MM.1S (cell line): ENCODE measurements around the gene TAS2R41.

Source experiments
- DNase-seq: peaks from one replicate; pipeline ENCODE4 v3.0.0-alpha.2; 2015
- H2AFZ ChIP-seq: fragments of 300-600 bp; sonication (generic); 2 replicates; pipeline ENCODE4 v1.6.0; 2016; ENCODE audit warnings: antibody characterized with exemption, low read length
- H3F3A ChIP-seq: fragments of 300-600 bp; sonication (generic); 2 replicates; pipeline ENCODE4 v1.6.1; 2016; ENCODE audit warnings: mild to moderate bottlenecking, antibody characterized with exemption, low read length, moderate library complexity, mixed read lengths; ENCODE audit not compliant: insufficient read depth
- H3K27ac ChIP-seq: fragments of 300-600 bp; sonication (generic); 2 replicates; pipeline ENCODE4 v1.5.1; 2016; ENCODE audit warnings: mild to moderate bottlenecking, low read length
- H3K27me3 ChIP-seq: fragments of 300-600 bp; sonication (generic); replicated peaks from 2 replicates; pipeline ENCODE4 v1.6.0; 2016; ENCODE audit warnings: low read length; ENCODE audit not compliant: insufficient read depth
- H3K36me3 ChIP-seq: fragments of 300-600 bp; sonication (generic); replicated peaks from 2 replicates; pipeline ENCODE4 v1.6.1; 2016; ENCODE audit warnings: mild to moderate bottlenecking, low read length, mixed read lengths; ENCODE audit not compliant: insufficient read depth
- H3K4me1 ChIP-seq: fragments of 300-600 bp; sonication (generic); 2 replicates; pipeline ENCODE4 v1.6.1; 2016; ENCODE audit warnings: low read length, mixed read lengths
- H3K4me2 ChIP-seq: fragments of 300-600 bp; sonication (generic); 2 replicates; pipeline ENCODE4 v1.6.0; 2016; ENCODE audit warnings: low read depth, low read length
- H3K4me3 ChIP-seq: fragments of 300-600 bp; sonication (generic); 2 replicates; pipeline ENCODE4 v1.5.1; 2016; ENCODE audit warnings: low read length, mixed read lengths
- H3K79me2 ChIP-seq: fragments of 300-600 bp; sonication (generic); 2 replicates; pipeline ENCODE4 v1.6.1; 2016; ENCODE audit warnings: mixed run types, low read length, mixed read lengths
- H3K9ac ChIP-seq: fragments of 300-600 bp; sonication (generic); 2 replicates; pipeline ENCODE4 v1.6.1; 2016; ENCODE audit warnings: low read length, mixed read lengths
- H3K9me2 ChIP-seq: fragments of 300-600 bp; sonication (generic); replicated peaks from 2 replicates; pipeline ENCODE4 v1.6.1; 2016; ENCODE audit warnings: mild to moderate bottlenecking, low read length, mixed read lengths; ENCODE audit not compliant: insufficient read depth
- H3K9me3 ChIP-seq: fragments of 300-600 bp; sonication (generic); replicated peaks from 2 replicates; pipeline ENCODE4 v1.6.1; 2016; ENCODE audit warnings: mild to moderate bottlenecking, low read length, mixed read lengths; ENCODE audit not compliant: insufficient read depth
- H4K20me1 ChIP-seq: fragments of 300-600 bp; sonication (generic); 2 replicates; pipeline ENCODE4 v1.6.1; 2016; ENCODE audit warnings: mild to moderate bottlenecking, low read length, moderate library complexity, mixed read lengths; ENCODE audit not compliant: insufficient read depth
- EZH2 ChIP-seq: fragments of 300-600 bp; sonication (generic); optimal IDR thresholded peaks from 2 replicates; pipeline ENCODE3; 2017; ENCODE audit warnings: low read depth, mild to moderate bottlenecking, antibody characterized with exemption, low read length, mixed read lengths
- EZH2phosphoT487 ChIP-seq: fragments of 300-600 bp; sonication (generic); IDR thresholded peaks from 2 replicates; pipeline ENCODE4 v1.6.1; 2018; ENCODE audit warnings: antibody characterized with exemption, low read length
- TF ChIP-seq, protein P1 (sequence below): fragments of 300-600 bp; sonication (generic); IDR thresholded peaks from 2 replicates; pipeline ENCODE4 v1.5.1; 2016; ENCODE audit warnings: antibody characterized with exemption, low read length, mixed read lengths

Gene TAS2R41

GRCh38 chr7:143496263-143496662 is 18.6 kb downstream of the TAS2R41 start:
- Histone ChIP-seq H3K4me2 (no peak overlapping the region), H3K27me3 (no peaks in the 10 kb centered on the region), H3K9me2 (no peaks in the 10 kb centered on the region), H4K20me1 (no peaks in the 10 kb centered on the region), H3K4me1 (peaks cover 24% of the 10 kb centered on the region), H3K36me3 (no peaks in the 10 kb centered on the region), H3K27ac (no peak overlapping the region), H3K79me2 (no peaks in the 10 kb centered on the region), H3F3A (peaks cover 4% of the 10 kb centered on the region; the same call in 1 of the 2 replicates), H3K4me3 (no peak overlapping the region), H2AFZ (no peak overlapping the region), H3K9me3 (no peaks in the 10 kb centered on the region), H3K9ac (no peak overlapping the region)
- TF ChIP-seq EZH2phosphoT487: no peak
- TF ChIP-seq, protein P1, sequence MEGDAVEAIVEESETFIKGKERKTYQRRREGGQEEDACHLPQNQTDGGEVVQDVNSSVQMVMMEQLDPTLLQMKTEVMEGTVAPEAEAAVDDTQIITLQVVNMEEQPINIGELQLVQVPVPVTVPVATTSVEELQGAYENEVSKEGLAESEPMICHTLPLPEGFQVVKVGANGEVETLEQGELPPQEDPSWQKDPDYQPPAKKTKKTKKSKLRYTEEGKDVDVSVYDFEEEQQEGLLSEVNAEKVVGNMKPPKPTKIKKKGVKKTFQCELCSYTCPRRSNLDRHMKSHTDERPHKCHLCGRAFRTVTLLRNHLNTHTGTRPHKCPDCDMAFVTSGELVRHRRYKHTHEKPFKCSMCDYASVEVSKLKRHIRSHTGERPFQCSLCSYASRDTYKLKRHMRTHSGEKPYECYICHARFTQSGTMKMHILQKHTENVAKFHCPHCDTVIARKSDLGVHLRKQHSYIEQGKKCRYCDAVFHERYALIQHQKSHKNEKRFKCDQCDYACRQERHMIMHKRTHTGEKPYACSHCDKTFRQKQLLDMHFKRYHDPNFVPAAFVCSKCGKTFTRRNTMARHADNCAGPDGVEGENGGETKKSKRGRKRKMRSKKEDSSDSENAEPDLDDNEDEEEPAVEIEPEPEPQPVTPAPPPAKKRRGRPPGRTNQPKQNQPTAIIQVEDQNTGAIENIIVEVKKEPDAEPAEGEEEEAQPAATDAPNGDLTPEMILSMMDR: no peak
- no peak for TF ChIP-seq EZH2
- no peak for DNase-seq

GRCh38 chr7:143497008-143497795 is 19.5 kb downstream of the TAS2R41 start:
- no peaks in the 10 kb centered on the region for H3K9me2 ChIP-seq
- H3K4me3 ChIP-seq: no peak overlapping the region
- H3K36me3 ChIP-seq: no peaks in the 10 kb centered on the region
- TF ChIP-seq EZH2: no peak
- TF ChIP-seq, protein P1: no peak
- TF ChIP-seq EZH2phosphoT487: no peak
- H3K9me3 ChIP-seq: no peaks in the 10 kb centered on the region
- peaks cover 4% of the 10 kb centered on the region; the same call in 1 of the 2 replicates for H3F3A ChIP-seq
- DNase-seq: no peak
- H3K27me3 ChIP-seq: no peaks in the 10 kb centered on the region
- peaks cover 18% of the 10 kb centered on the region for H3K4me1 ChIP-seq
- no peak overlapping the region for H3K4me2 ChIP-seq
- no peak overlapping the region for H3K27ac ChIP-seq
- no peaks in the 10 kb centered on the region for H4K20me1 ChIP-seq
- no peak overlapping the region for H3K9ac ChIP-seq
- no peaks in the 10 kb centered on the region for H3K79me2 ChIP-seq
- no peak overlapping the region for H2AFZ ChIP-seq

DNA sequence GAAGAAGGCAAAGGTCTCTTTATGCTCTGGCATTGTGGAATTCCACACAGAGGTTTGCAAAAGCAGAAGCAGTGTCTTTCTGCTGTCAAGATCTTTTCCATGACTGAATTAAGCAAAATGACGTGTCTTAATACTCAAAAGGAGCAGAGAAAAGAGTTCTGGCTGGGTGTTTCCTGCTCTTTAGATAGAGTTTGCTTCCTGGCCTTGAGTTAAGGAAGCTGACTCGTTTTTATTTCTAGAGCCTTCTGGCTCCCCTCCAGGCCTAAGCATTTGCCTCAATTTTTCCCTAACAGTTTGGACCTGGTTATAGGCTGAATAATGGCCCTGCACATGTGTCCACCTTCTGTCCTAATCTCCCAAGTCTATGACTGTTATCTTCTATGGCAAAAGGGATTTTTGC is 21.6 kb downstream of the TAS2R41 start:
- TF ChIP-seq EZH2phosphoT487: no peak
- TF ChIP-seq, protein P1: no peak
- no peak for TF ChIP-seq EZH2

More for the DNA sequence above, 21.6 kb downstream of the TAS2R41 start:
- Histone ChIP-seq H3K9me3 (no peaks in the 10 kb centered on the region), H4K20me1 (no peaks in the 10 kb centered on the region), H2AFZ (no peak overlapping the region), H3K27me3 (no peaks in the 10 kb centered on the region), H3F3A (no peaks in the 10 kb centered on the region), H3K9ac (no peak overlapping the region), H3K79me2 (no peaks in the 10 kb centered on the region), H3K27ac (no peak overlapping the region), H3K36me3 (no peaks in the 10 kb centered on the region), H3K4me3 (no peak overlapping the region), H3K4me1 (peaks cover 3% of the 10 kb centered on the region), H3K9me2 (no peaks in the 10 kb centered on the region), H3K4me2 (no peak overlapping the region)
- no peak for DNase-seq
